IMR-90 (cell line): ENCODE data around the gene PTPMT1. TPM values are rescaled to one million over a fixed set of nuclear protein-coding genes. Genes with fewer than 3 reads are reported as not detected.
"Not testable (repeated sequence)": the region's sequence is repeated elsewhere in the genome, so short reads cannot be mapped to it uniquely, and the experiment has no call there.

ENCODE experiments used
- ATAC-seq: fragments of 200-7000 bp; cut with Tn5 transposase; 2 replicates; pipeline ENCODE4 v1.9.1; 2020; ENCODE audit warnings: low read depth, mild to moderate bottlenecking, moderate library complexity
- BruUV-seq: library from RNA; stranded (reverse); fragments of 400-500 nt; replicated peaks from 2 replicates; lab custom pipeline; 2021; lab: Mats Ljungman, UMichigan
- CTCF ChIA-PET: fragments of 300-600 bp; formaldehyde crosslinking; extraction: SDS; loops from one replicate; lab custom pipeline; 2021; ENCODE audit warnings: antibody characterized with exemption; lab: Yijun Ruan, JAX
- POLR2A ChIA-PET: fragments of 300-600 bp; sonication (Branson Sonifier 250); formaldehyde crosslinking; loops from one replicate; lab custom pipeline; 2022; ENCODE audit warnings: antibody characterized with exemption; ENCODE audit not compliant: unreplicated experiment; lab: Charles Lee
- DNase-seq: peaks from one replicate; pipeline ENCODE4 v3.0.0; 2013
- H2AFZ ChIP-seq: replicated peaks from 2 replicates; pipeline ENCODE3; 2013; ENCODE audit warnings: low read length, mild to moderate bottlenecking; ENCODE audit not compliant: poor library complexity
- H2AK5ac ChIP-seq: 2 replicates; pipeline ENCODE4 v1.6.1; 2013; ENCODE audit warnings: low read depth, low read length, inconsistent platforms
- H2AK9ac ChIP-seq: replicated peaks from 2 replicates; pipeline ENCODE3; 2013; ENCODE audit warnings: mild to moderate bottlenecking, low read depth, low read length, moderate library complexity; ENCODE audit not compliant: poor library complexity
- H2BK120ac ChIP-seq: 2 replicates; pipeline ENCODE4 v1.6.1; 2013; ENCODE audit warnings: low read depth, low read length, inconsistent platforms
- H2BK15ac ChIP-seq: 3 replicates; pipeline ENCODE4 v1.6.1; 2013; ENCODE audit warnings: low read depth, low read length, inconsistent platforms
- H2BK20ac ChIP-seq: 2 replicates; pipeline ENCODE4 v1.6.1; 2013; ENCODE audit warnings: low read depth, mild to moderate bottlenecking, inconsistent platforms, low read length, moderate library complexity
- H2BK5ac ChIP-seq: 2 replicates; pipeline ENCODE4 v1.6.1; 2013; ENCODE audit warnings: mild to moderate bottlenecking, low read depth, low read length, inconsistent platforms; ENCODE audit not compliant: poor library complexity, severe bottlenecking
- H3K14ac ChIP-seq: replicated peaks from 2 replicates; pipeline ENCODE4 v1.6.1; 2013; ENCODE audit warnings: low read depth, low read length, inconsistent platforms
- H3K18ac ChIP-seq: 2 replicates; pipeline ENCODE4 v1.6.1; 2013; ENCODE audit warnings: low read depth, low read length, control low read depth
- H3K23ac ChIP-seq: 2 replicates; pipeline ENCODE4 v1.6.1; 2013; ENCODE audit warnings: low read depth, low read length, inconsistent platforms
- H3K27ac ChIP-seq: 2 replicates; pipeline ENCODE4 v1.5.1; 2013; ENCODE audit warnings: mild to moderate bottlenecking, control low read depth, low read length; ENCODE audit not compliant: insufficient read depth
- H3K27me3 ChIP-seq: 2 replicates; pipeline ENCODE4 v1.6.1; 2013; ENCODE audit warnings: low read length; ENCODE audit not compliant: control insufficient read depth, insufficient read depth
- H3K36me3 ChIP-seq: 2 replicates; pipeline ENCODE4 v1.6.1; 2013; ENCODE audit warnings: low read length, mixed read lengths; ENCODE audit not compliant: control insufficient read depth, insufficient read depth
- H3K4ac ChIP-seq: 2 replicates; pipeline ENCODE4 v1.6.1; 2013; ENCODE audit warnings: low read depth, low read length, inconsistent platforms
- H3K4me1 ChIP-seq: 2 replicates; pipeline ENCODE4 v1.6.1; 2013; ENCODE audit warnings: low read length, mixed read lengths; ENCODE audit not compliant: control insufficient read depth, insufficient read depth
- H3K4me2 ChIP-seq: 2 replicates; pipeline ENCODE4 v1.6.1; 2013; ENCODE audit warnings: low read depth, mild to moderate bottlenecking, control low read depth, low read length, moderate library complexity
- H3K4me3 ChIP-seq: 2 replicates; pipeline ENCODE4 v1.5.1; 2013; ENCODE audit warnings: low read depth, mild to moderate bottlenecking, control low read depth, low read length, moderate library complexity; ENCODE audit not compliant: insufficient read depth
- H3K56ac ChIP-seq: 2 replicates; pipeline ENCODE4 v1.6.1; 2013; ENCODE audit warnings: low read length, inconsistent platforms; ENCODE audit not compliant: insufficient read depth; ENCODE audit errors: extremely low read depth
- H3K79me1 ChIP-seq, 2 experiments: 2 replicates each; pipeline ENCODE4 v1.6.1; 2013; ENCODE audit warnings: low read length in 2 of 2, inconsistent platforms in 1 of 2, low read depth in 1 of 2
- H3K9ac ChIP-seq: 2 replicates; pipeline ENCODE4 v1.6.1; 2013; ENCODE audit warnings: low read depth, low read length, control low read depth
- H3K9me1 ChIP-seq: 2 replicates; pipeline ENCODE4 v1.6.1; 2013; ENCODE audit warnings: low read length, inconsistent platforms; ENCODE audit not compliant: insufficient read depth
- H3K9me3 ChIP-seq: 2 replicates; pipeline ENCODE4 v1.6.1; 2013; ENCODE audit warnings: low read length; ENCODE audit not compliant: control insufficient read depth, insufficient read depth
- H4K20me1 ChIP-seq: 2 replicates; pipeline ENCODE4 v1.6.1; 2013; ENCODE audit warnings: low read length, inconsistent platforms; ENCODE audit not compliant: insufficient read depth
- H4K5ac ChIP-seq: 2 replicates; pipeline ENCODE4 v1.6.1; 2013; ENCODE audit warnings: mild to moderate bottlenecking, low read depth, low read length, control low read depth
- H4K8ac ChIP-seq, 2 experiments: 2 replicates each; pipeline ENCODE4 v1.6.1; 2013; ENCODE audit warnings: low read depth in 2 of 2, low read length in 2 of 2, control low read depth in 1 of 2, inconsistent platforms in 1 of 2
- H4K91ac ChIP-seq: 2 replicates; pipeline ENCODE4 v1.6.1; 2013; ENCODE audit warnings: low read depth, low read length, inconsistent platforms; ENCODE audit not compliant: insufficient read depth
- MAZ ChIP-seq: IDR thresholded peaks from 2 replicates; pipeline ENCODE4 v1.6.1; 2012; ENCODE audit warnings: low read depth, mild to moderate bottlenecking, low read length, improper control_type of control experiment, moderate library complexity, borderline replicate concordance
- NFE2L2 ChIP-seq: fragments of 150-350 bp; IDR thresholded peaks from 2 replicates; pipeline ENCODE4 v1.6.1; 2016; ENCODE audit warnings: low read depth, mild to moderate bottlenecking, low read length
- RAD21 ChIP-seq: IDR thresholded peaks from 2 replicates; pipeline ENCODE4 v1.6.1; 2012; ENCODE audit warnings: low read length, improper control_type of control experiment
- RFX5 ChIP-seq: IDR thresholded peaks from 2 replicates; pipeline ENCODE4 v1.8.0; 2012; ENCODE audit warnings: low read depth, mild to moderate bottlenecking, low read length, moderate library complexity
- USF2 ChIP-seq: fragments of 150-350 bp; IDR thresholded peaks from 2 replicates; pipeline ENCODE4 v1.6.1; 2017; ENCODE audit warnings: mild to moderate bottlenecking, antibody characterized with exemption, low read length, low read depth
- WGBS, 2 experiments: methylation state at CpG; one replicate each; pipeline versions ENCODE4 v1.1.5 to v1.1.7; 2013; ENCODE audit warnings: missing lambda C conversion rate in 2 of 2; ENCODE audit not compliant: insufficient read length in 1 of 2; ENCODE audit errors: extremely low coverage in 2 of 2; 5-methylcytosine and 5-hydroxymethylcytosine counted together
- dilution Hi-C: fragments of 300-500 bp; cut with HindIII; formaldehyde crosslinking; loops from one replicate; pipeline ENCODE4 v1.14.3; 2018; ENCODE audit warnings: low sequenced_read_pairs; ENCODE audit not compliant: unreplicated experiment
- in situ Hi-C: fragments of 300-500 bp; cut with MboI; formaldehyde crosslinking; loops from 3 replicates; pipeline ENCODE4 v1.14.3; 2019; ENCODE audit warnings: low sequenced_read_pairs, inconsistent platforms, mixed read lengths
- intact Hi-C: fragments of 100-400 bp; cut with micrococcal nuclease; formaldehyde crosslinking; loops from 2 replicates; pipeline ENCODE4 v1.10.0; 2022
- polyA plus RNA-seq, 3 experiments: library from polyadenylated mRNA; depleted of rRNA; stranded (reverse); fragments of >200 nt; gene quantifications; 2 replicates each; pipeline ENCODE4 v1.2.3, GENCODE V29; 2012; ENCODE audit warnings: low replicate concordance in 1 of 3
- total RNA-seq: library from RNA; depleted of rRNA; stranded (reverse); fragments of >200 nt; gene quantifications from 2 replicates; pipeline ENCODE4 v1.2.3, GENCODE V29; 2012

Gene PTPMT1
- total and polyA plus RNA-seq, 2 of the 4 experiments (the other 2 are of a cell fraction) = 51.6 to 55.0 TPM

GRCh38 chr11:47545298-47545697 lies 20.1 kb upstream of the PTPMT1 start:
- Histone ChIP-seq H4K5ac (no peak overlapping the region), H3K9me1 (peaks cover 7% of the 10 kb centered on the region; the same call in 1 of the 2 replicates), H3K18ac (no peak overlapping the region), H3K36me3 (no peaks in the 10 kb centered on the region), H2AK5ac (no peak overlapping the region), H3K56ac (no peak overlapping the region), H3K14ac (no peak overlapping the region), H4K20me1 (peaks cover 96% of the 10 kb centered on the region), H3K4me3 (no peak overlapping the region), H2BK15ac (no peak overlapping the region), H2BK5ac (no peak overlapping the region), H2AK9ac (no peak overlapping the region), H3K27me3 (no peaks in the 10 kb centered on the region), H3K79me1 (peaks cover 3 to 50% of the 10 kb centered on the region in 2 experiments), H3K27ac (no peak overlapping the region), H3K4ac (no peak overlapping the region), H2BK120ac (no peak overlapping the region), H3K4me2 (no peak overlapping the region), H3K9ac (no peak overlapping the region), H3K4me1 (peaks cover 5% of the 10 kb centered on the region), H4K8ac (no peak overlapping the region), H3K9me3 (no peaks in the 10 kb centered on the region), H4K91ac (no peak overlapping the region), H3K23ac (no peak overlapping the region), H2AFZ (no peak overlapping the region), H2BK20ac (no peak overlapping the region)
- no peak for ATAC-seq
- intact Hi-C loops (no loop called here), dilution Hi-C loops (no loop called here), in situ Hi-C loops (no loop called here)
- ChIA-PET CTCF (no interaction called here), POLR2A (interaction anchor here (0.6 kb wide), 1 partner anchor 55 kb away, joined by 8 read pairs; no protein-coding TSS in a partner anchor)
- TF ChIP-seq RFX5 (no peak), USF2 (no peak), NFE2L2 (no peak), RAD21 (no peak), MAZ (no peak)
- BruUV-seq = no TSS peak
- WGBS, 2 experiments = 100% methylated on average over 1 of the region's 6 CpGs; no CpG with 5 or more reads in 1 of the 2 experiments
- no peak for DNase-seq

GRCh38 chr11:47546274-47546673 lies 19.1 kb upstream of the PTPMT1 start:
- dilution Hi-C loops = not testable (repeated sequence)

More at GRCh38 chr11:47546274-47546673, 19.1 kb upstream of the PTPMT1 start:
- POLR2A ChIA-PET, CTCF ChIA-PET, in situ Hi-C loops, H2BK5ac ChIP-seq, H3K9ac ChIP-seq, H4K8ac ChIP-seq, H2BK15ac ChIP-seq, H4K5ac ChIP-seq, H3K4me1 ChIP-seq, H3K9me1 ChIP-seq, H3K9me3 ChIP-seq, H2AFZ ChIP-seq, H3K27me3 ChIP-seq, H2BK20ac ChIP-seq, H2AK5ac ChIP-seq, DNase-seq, H3K18ac ChIP-seq, H3K23ac ChIP-seq, BruUV-seq, H3K4me3 ChIP-seq, H3K4me2 ChIP-seq, H4K91ac ChIP-seq, H3K14ac ChIP-seq, H3K56ac ChIP-seq, H2AK9ac ChIP-seq, ATAC-seq, intact Hi-C loops, H3K27ac ChIP-seq, H3K36me3 ChIP-seq, H2BK120ac ChIP-seq, H3K4ac ChIP-seq: not testable (repeated sequence)
- peaks cover 0 to 53% of the 10 kb centered on the region in 2 experiments; a peak in 2 of 4 replicates for H3K79me1 ChIP-seq
- WGBS, 2 experiments = 100% methylated on average over 1 of the region's 7 CpGs; no CpG with 5 or more reads in 1 of the 2 experiments
- peaks cover 96% of the 10 kb centered on the region for H4K20me1 ChIP-seq
